HG03060 (cell line): Measurements from ENCODE around the gene KATNAL1.
A peak's percentile ranks its signal among the peaks of the same experiment; 100 is the strongest.

Experiments
- ATAC-seq: cut with Tn5 transposase; IDR thresholded peaks from one replicate; pipeline ENCODE4 v1.9.1; 2021; ENCODE audit warnings: low read depth, moderate number of reproducible peaks; ENCODE audit not compliant: unreplicated experiment

KATNAL1 gene

GRCh38 chr13:30307194-30307970, at the start of gene KATNAL1:
KATNAL1 (minus strand) TSS chr13:30307551; CDS start chr13:30283777, 23,774 bp downstream.
- peak; percentile 8 for ATAC-seq

GRCh38 chr13:30355839-30356238, 48.5 kb upstream of the KATNAL1 start:
- no peak for ATAC-seq

- no peak for ATAC-seq
These were observed 48.0 kb upstream of the KATNAL1 start for GRCh38 chr13:30355384-30355699.

GRCh38 chr13:30354493-30355383, 47.4 kb upstream of the KATNAL1 start:
- no peak for ATAC-seq

GRCh38 chr13:30353471-30354215, 46.3 kb upstream of the KATNAL1 start:
- no peak for ATAC-seq

- ATAC-seq, result no peak
These were observed 45.7 kb upstream of the KATNAL1 start for GRCh38 chr13:30353060-30353459.

GRCh38 chr13:30352121-30352520, 44.8 kb upstream of the KATNAL1 start:
- ATAC-seq, result no peak

GRCh38 chr13:30346789-30347167, 39.4 kb upstream of the KATNAL1 start:
- ATAC-seq, result no peak

GRCh38 chr13:30346153-30346788, 38.9 kb upstream of the KATNAL1 start:
- ATAC-seq, result no peak

GRCh38 chr13:30345426-30346100, 38.2 kb upstream of the KATNAL1 start:
- no peak for ATAC-seq

GRCh38 chr13:30341815-30342570, 34.6 kb upstream of the KATNAL1 start:
- ATAC-seq, result no peak

- ATAC-seq, result no peak
These were observed 33.2 kb upstream of the KATNAL1 start for GRCh38 chr13:30340331-30341250.

GRCh38 chr13:30339738-30340330, 32.5 kb upstream of the KATNAL1 start:
- ATAC-seq, result no peak

- no peak for ATAC-seq
These were observed 31.6 kb upstream of the KATNAL1 start for GRCh38 chr13:30338952-30339351.

- no peak for ATAC-seq
These were observed 31.0 kb upstream of the KATNAL1 start for GRCh38 chr13:30338331-30338851.

GRCh38 chr13:30337061-30337610, 29.8 kb upstream of the KATNAL1 start:
- ATAC-seq, result no peak

GRCh38 chr13:30334663-30335386, 27.5 kb upstream of the KATNAL1 start:
- ATAC-seq, result no peak
